VCaP (cell line): ENCODE results near the gene KAZN.

ENCODE experiments used
- H3K27ac ChIP-seq: fragments of 450-650 bp; 2 replicates; pipeline ENCODE4 v1.5.1; 2017
- TF ChIP-seq, protein P1 (sequence below): fragments of 450-650 bp; conservative IDR thresholded peaks from 2 replicates; pipeline ENCODE4 v1.5.1; 2017; ENCODE audit warnings: mild to moderate bottlenecking, moderate library complexity

KAZN gene

GRCh38 chr1:14654554-14654953 is 56.1 kb downstream of the KAZN start:
- TF ChIP-seq, protein P1, sequence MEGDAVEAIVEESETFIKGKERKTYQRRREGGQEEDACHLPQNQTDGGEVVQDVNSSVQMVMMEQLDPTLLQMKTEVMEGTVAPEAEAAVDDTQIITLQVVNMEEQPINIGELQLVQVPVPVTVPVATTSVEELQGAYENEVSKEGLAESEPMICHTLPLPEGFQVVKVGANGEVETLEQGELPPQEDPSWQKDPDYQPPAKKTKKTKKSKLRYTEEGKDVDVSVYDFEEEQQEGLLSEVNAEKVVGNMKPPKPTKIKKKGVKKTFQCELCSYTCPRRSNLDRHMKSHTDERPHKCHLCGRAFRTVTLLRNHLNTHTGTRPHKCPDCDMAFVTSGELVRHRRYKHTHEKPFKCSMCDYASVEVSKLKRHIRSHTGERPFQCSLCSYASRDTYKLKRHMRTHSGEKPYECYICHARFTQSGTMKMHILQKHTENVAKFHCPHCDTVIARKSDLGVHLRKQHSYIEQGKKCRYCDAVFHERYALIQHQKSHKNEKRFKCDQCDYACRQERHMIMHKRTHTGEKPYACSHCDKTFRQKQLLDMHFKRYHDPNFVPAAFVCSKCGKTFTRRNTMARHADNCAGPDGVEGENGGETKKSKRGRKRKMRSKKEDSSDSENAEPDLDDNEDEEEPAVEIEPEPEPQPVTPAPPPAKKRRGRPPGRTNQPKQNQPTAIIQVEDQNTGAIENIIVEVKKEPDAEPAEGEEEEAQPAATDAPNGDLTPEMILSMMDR, result no peak
- peak overlapping the region; percentile 42; the same call in 1 of the 2 replicates for H3K27ac ChIP-seq

DNA sequence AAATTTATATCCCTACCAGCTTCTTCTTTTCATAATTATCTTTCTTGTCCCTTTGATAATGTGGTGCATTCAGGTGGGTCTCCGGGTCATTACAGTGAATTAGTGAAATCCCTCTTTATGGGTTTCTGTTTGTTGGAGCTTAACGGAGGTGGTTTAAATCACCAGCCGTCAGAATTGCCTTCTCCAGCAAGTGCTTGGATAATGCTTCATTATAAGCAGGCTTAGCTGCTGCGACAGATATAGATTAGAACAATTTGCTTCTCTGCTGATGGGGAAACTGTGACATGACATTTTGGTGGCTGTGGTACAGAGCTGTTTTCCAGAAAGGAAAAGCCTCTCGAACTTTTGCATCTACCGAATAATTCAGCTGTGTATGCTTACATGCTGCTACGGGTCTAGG is 56.9 kb downstream of the KAZN start:
- no peak overlapping the region for H3K27ac ChIP-seq
- TF ChIP-seq, protein P1, result no peak

- TF ChIP-seq, protein P1, result no peak
- H3K27ac ChIP-seq, result no peak overlapping the region
These were observed 58.0 kb downstream of the KAZN start for GRCh38 chr1:14656384-14656937.

- TF ChIP-seq, protein P1, result no peak
- no peak overlapping the region for H3K27ac ChIP-seq
These were observed 60.2 kb downstream of the KAZN start for GRCh38 chr1:14658642-14659041.

- no peak overlapping the region for H3K27ac ChIP-seq
- TF ChIP-seq, protein P1, result no peak
These were observed 61.4 kb downstream of the KAZN start for GRCh38 chr1:14659913-14660312.

DNA sequence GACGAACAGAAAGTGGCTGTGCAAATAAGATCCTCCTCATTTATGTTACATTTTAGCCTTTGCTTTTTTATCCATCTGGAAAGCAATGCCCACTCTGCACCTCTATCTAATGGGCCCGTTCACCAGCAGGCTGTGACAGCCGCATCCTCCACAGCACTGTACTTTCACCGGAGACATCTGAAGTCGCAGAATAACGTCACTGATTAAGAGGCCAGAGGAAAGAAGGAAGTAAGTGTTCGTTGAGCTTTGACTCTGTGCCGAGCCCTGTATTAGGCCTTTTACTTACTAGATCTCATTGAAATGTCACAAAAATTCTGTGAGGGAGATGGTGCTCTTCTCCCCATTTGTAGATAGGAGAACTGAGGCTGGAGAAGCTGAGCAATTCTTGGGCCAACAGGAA is 62.3 kb downstream of the KAZN start:
- no peak overlapping the region for H3K27ac ChIP-seq
- TF ChIP-seq, protein P1, result no peak

DNA sequence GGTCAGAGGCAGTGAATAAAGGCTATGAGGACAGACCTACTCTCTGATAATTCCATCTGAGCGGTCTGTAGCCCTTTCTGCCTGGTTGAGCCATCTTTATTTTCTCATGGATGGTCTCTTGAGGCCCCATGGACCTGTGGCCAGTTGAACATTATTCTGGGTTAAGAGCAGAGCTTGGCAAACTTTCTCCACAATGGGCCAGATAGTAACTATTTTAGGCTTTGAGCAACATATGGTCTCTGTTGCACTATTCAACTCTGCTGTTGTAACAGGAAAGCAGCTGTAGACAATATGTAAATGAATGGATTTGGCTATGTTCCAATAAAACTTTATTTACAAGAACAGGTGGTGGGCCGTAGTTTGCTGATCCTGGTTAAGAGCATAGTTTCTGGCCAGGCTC is 62.7 kb downstream of the KAZN start:
- TF ChIP-seq, protein P1, result no peak
- no peak overlapping the region for H3K27ac ChIP-seq
